Esophagus (tissue), 2 donors: Measurements from ENCODE around the gene C16orf96. TPM values are rescaled to one million over a fixed set of nuclear protein-coding genes. Genes with fewer than 3 reads are reported as not detected.

Source experiments
- H3K27ac ChIP-seq, 2 donors: one replicate each; pipeline ENCODE4 v1.5.1; 2013; ENCODE audit warnings: low read depth in 2 of 2, mild to moderate bottlenecking in 2 of 2, inconsistent platforms in 1 of 2, low read length in 1 of 2, moderate library complexity in 1 of 2
- H3K27me3 ChIP-seq, 2 donors: one replicate each; pipeline ENCODE4 v1.6.1; 2013; ENCODE audit warnings: low read length in 2 of 2, control low read depth in 1 of 2, mild to moderate bottlenecking in 1 of 2; ENCODE audit not compliant: insufficient read depth in 2 of 2, control insufficient read depth in 1 of 2
- H3K36me3 ChIP-seq, 2 donors: one replicate each; pipeline ENCODE4 v1.6.1; 2013; ENCODE audit warnings: low read length in 1 of 2; ENCODE audit not compliant: control insufficient read depth in 2 of 2, insufficient read depth in 2 of 2
- H3K4me1 ChIP-seq, 2 donors: one replicate each; pipeline ENCODE4 v1.6.1; 2013; ENCODE audit warnings: low read length in 1 of 2; ENCODE audit not compliant: control insufficient read depth in 2 of 2, insufficient read depth in 2 of 2
- H3K4me3 ChIP-seq, 2 donors: one replicate each; pipeline ENCODE4 v1.5.1; 2013; ENCODE audit warnings: low read length in 2 of 2, mild to moderate bottlenecking in 2 of 2, low read depth in 1 of 2, moderate library complexity in 1 of 2
- H3K9me3 ChIP-seq, 2 donors: one replicate each; pipeline ENCODE4 v1.6.1; 2013; ENCODE audit warnings: mild to moderate bottlenecking in 2 of 2, low read depth in 1 of 2, low read length in 1 of 2, moderate library complexity in 1 of 2; ENCODE audit not compliant: control insufficient read depth in 2 of 2, insufficient read depth in 1 of 2
- WGBS, 2 donors: extraction: QIAGEN DNeasy Blood & Tissue Kit; methylation state at CpG; one replicate each; pipeline ENCODE4 v1.1.7; 2013; 5-methylcytosine and 5-hydroxymethylcytosine counted together
- polyA plus RNA-seq, 2 donors: library from polyadenylated mRNA; stranded (reverse); fragments of 200-250 nt; gene quantifications; one replicate each; pipeline ENCODE4 v1.2.3, GENCODE V29; 2013
- donor health status: healthy with polysubstance abuse.
- donor health status: Bipolar disorder and iron deficiency.

C16orf96 gene
- polyA plus RNA-seq, 2 donors = 0.04 to 0.08 TPM

- Histone ChIP-seq H3K9me3 (no peaks in the 10 kb centered on the region), H3K27me3 (no peaks in the 10 kb centered on the region), H3K4me1 (no peaks in the 10 kb centered on the region), H3K27ac (no peak overlapping the region), H3K4me3 (no peak overlapping the region), H3K36me3 (no peaks in the 10 kb centered on the region)
- 72 to 79% methylated on average over 11 of the region's 11 CpGs for WGBS, 2 donors
Observed at GRCh38 chr16:4574919-4575705, 19.0 kb downstream of the C16orf96 start.

- no peak overlapping the region for H3K4me3 ChIP-seq
- no peak overlapping the region for H3K27ac ChIP-seq
- no peaks in the 10 kb centered on the region for H3K36me3 ChIP-seq
- no peaks in the 10 kb centered on the region for H3K27me3 ChIP-seq
- no peaks in the 10 kb centered on the region for H3K9me3 ChIP-seq
- WGBS, 2 donors = 96 to 97% methylated on average over 15 of the region's 15 CpGs
- H3K4me1 ChIP-seq = no peaks in the 10 kb centered on the region
Observed at GRCh38 chr16:4576008-4576407, 19.9 kb downstream of the C16orf96 start.

- no peak overlapping the region for H3K27ac ChIP-seq
- WGBS, 2 donors = 83 to 84% methylated on average over 13 of the region's 13 CpGs
Observed at GRCh38 chr16:4578961-4579530, 22.9 kb downstream of the C16orf96 start.

GRCh38 chr16:4580250-4580649, 24.1 kb downstream of the C16orf96 start:
- Histone ChIP-seq H3K36me3 (no peaks in the 10 kb centered on the region), H3K27me3 (no peaks in the 10 kb centered on the region), H3K9me3 (no peaks in the 10 kb centered on the region), H3K4me3 (no peak overlapping the region), H3K27ac (no peak overlapping the region), H3K4me1 (no peaks in the 10 kb centered on the region)
- 33 to 39% methylated on average over 6 of the region's 6 CpGs for WGBS, 2 donors

More at GRCh38 chr16:4578961-4579530, 22.9 kb downstream of the C16orf96 start:
- H3K4me1 ChIP-seq = no peaks in the 10 kb centered on the region
- H3K4me3 ChIP-seq = no peak overlapping the region
- no peaks in the 10 kb centered on the region for H3K27me3 ChIP-seq
- H3K9me3 ChIP-seq = no peaks in the 10 kb centered on the region
- no peaks in the 10 kb centered on the region for H3K36me3 ChIP-seq

- Histone ChIP-seq H3K9me3 (peaks cover 0 to 6% of the 10 kb centered on the region in 2 donors), H3K27me3 (no peaks in the 10 kb centered on the region), H3K4me3 (no peak overlapping the region), H3K27ac (no peak overlapping the region), H3K36me3 (no peaks in the 10 kb centered on the region), H3K4me1 (no peaks in the 10 kb centered on the region)
- 88 to 91% methylated on average over 4 of the region's 4 CpGs for WGBS, 2 donors
Observed at GRCh38 chr16:4583906-4584305, 27.8 kb downstream of the C16orf96 start.

GRCh38 chr16:4586291-4586690, 30.2 kb downstream of the C16orf96 start:
- Histone ChIP-seq H3K9me3 (peaks cover 0 to 6% of the 10 kb centered on the region in 2 donors), H3K36me3 (no peaks in the 10 kb centered on the region), H3K27me3 (no peaks in the 10 kb centered on the region), H3K4me1 (no peaks in the 10 kb centered on the region), H3K27ac (no peak overlapping the region), H3K4me3 (no peak overlapping the region)
- 66 to 68% methylated on average over 7 of the region's 7 CpGs for WGBS, 2 donors

GRCh38 chr16:4588386-4588785, 32.2 kb downstream of the C16orf96 start:
- no peaks in the 10 kb centered on the region for H3K36me3 ChIP-seq
- 74 to 75% methylated on average over 2 of the region's 2 CpGs for WGBS, 2 donors

GRCh38 chr16:4588961-4589360, 32.8 kb downstream of the C16orf96 start:
- H3K4me1 ChIP-seq = no peaks in the 10 kb centered on the region
- no peak overlapping the region for H3K27ac ChIP-seq
- no peaks in the 10 kb centered on the region for H3K36me3 ChIP-seq
- no peak overlapping the region for H3K4me3 ChIP-seq
- WGBS, 2 donors = 94 to 95% methylated on average over 6 of the region's 6 CpGs
- H3K27me3 ChIP-seq = no peaks in the 10 kb centered on the region
- H3K9me3 ChIP-seq = peaks cover 0 to 6% of the 10 kb centered on the region in 2 donors

More at GRCh38 chr16:4588386-4588785, 32.2 kb downstream of the C16orf96 start:
- H3K4me1 ChIP-seq = no peaks in the 10 kb centered on the region
- H3K4me3 ChIP-seq = no peak overlapping the region
- H3K27ac ChIP-seq = no peak overlapping the region
- peaks cover 0 to 6% of the 10 kb centered on the region in 2 donors for H3K9me3 ChIP-seq
- H3K27me3 ChIP-seq = no peaks in the 10 kb centered on the region

- H3K4me1 ChIP-seq = no peaks in the 10 kb centered on the region
- H3K27me3 ChIP-seq = no peaks in the 10 kb centered on the region
- H3K4me3 ChIP-seq = no peak overlapping the region
- WGBS, 2 donors = 67 to 73% methylated on average over 6 of the region's 6 CpGs
- peaks cover 0 to 6% of the 10 kb centered on the region in 2 donors for H3K9me3 ChIP-seq
- H3K27ac ChIP-seq = no peak overlapping the region
- H3K36me3 ChIP-seq = no peaks in the 10 kb centered on the region
Observed at GRCh38 chr16:4591191-4591590, 35.1 kb downstream of the C16orf96 start.
